ENCODE results near the gene NT5DC3. TPM values are rescaled to one million over a fixed set of nuclear protein-coding genes. Genes with fewer than 3 reads are reported as not detected.
A peak's percentile ranks its signal among the peaks of the same experiment; 100 is the strongest.

The NT5DC3 gene
- polyA plus RNA-seq, 2 of the 4 experiments (the other 2 are of a cell fraction): 5.2 to 5.6 TPM

- CTCF ChIA-PET: no interaction called here
- Histone ChIP-seq H3K4me2 (no peak overlapping the region), H3K9me3 (peaks cover 9% of the 10 kb centered on the region), H3K4me3 (no peak overlapping the region), H3K27ac (no peak overlapping the region), H3K4me1 (peaks cover 16% of the 10 kb centered on the region; the same call in 1 of the 3 replicates)
- POLR2A ChIA-PET: no interaction called here
- no peak for DNase-seq (ENCODE audit: low read depth in 1 of 2, low spot score in 1 of 2)
- TF ChIP-seq NPAS2 (CRISPR knock-in tag; IDR thresholded peaks at IDR 0.05; ENCODE audit: borderline replicate concordance) (no peak), RNF2 (IDR thresholded peaks at IDR 0.05; ENCODE audit: borderline replicate concordance, low read depth) (no peak), RAD21 (conservative IDR thresholded peaks at IDR 0.05 in 1 of 2, IDR thresholded peaks at IDR 0.05 in 1 of 2) (no peak), HOXA7 (CRISPR knock-in tag; IDR thresholded peaks at IDR 0.05) (no peak), POLR2AphosphoS2 (conservative IDR thresholded peaks at IDR 0.05; ENCODE audit: low read length) (no peak), E2F6 (IDR thresholded peaks at IDR 0.05; ENCODE audit: borderline replicate concordance, low read depth) (no peak), USF2 (IDR thresholded peaks at IDR 0.05) (no peak), CEBPB (IDR thresholded peaks at IDR 0.05) (no peak), ZNF302 (CRISPR knock-in tag; IDR thresholded peaks at IDR 0.05) (no peak), CHD2 (IDR thresholded peaks at IDR 0.05; ENCODE audit: low read length, partially characterized antibody) (no peak)
- WGBS (ENCODE audit: missing lambda C conversion rate): 90% methylated on average over 2 of the region's 2 CpGs
- no peak for ATAC-seq
- FAIRE-seq: no peak
Observed at GRCh38 chr12:103817791-103818190, 23.2 kb downstream of the NT5DC3 start.

- POLR2A ChIA-PET: interaction anchor here (0.7 kb wide), 2 partner anchors 190 to 230 kb away, joined by 4 to 6 read pairs; no protein-coding TSS in a partner anchor
- CTCF ChIA-PET: no interaction called here
Observed at GRCh38 chr12:103816663-103817062, 24.4 kb downstream of the NT5DC3 start.

GRCh38 chr12:103814436-103814835, 26.6 kb downstream of the NT5DC3 start:
- H3K27ac ChIP-seq: no peak overlapping the region
- WGBS (ENCODE audit: missing lambda C conversion rate): 76% methylated on average over 3 of the region's 3 CpGs

More at GRCh38 chr12:103816663-103817062, 24.4 kb downstream of the NT5DC3 start:
- Histone ChIP-seq H3K4me1 (peaks cover 16% of the 10 kb centered on the region; the same call in 1 of the 3 replicates), H3K4me2 (0 out of 3 replicates have a peak overlapping the region, but pooled peaks have one; percentile 6), H3K4me3 (no peak overlapping the region), H3K9me3 (peaks cover 9% of the 10 kb centered on the region), H3K27ac (no peak overlapping the region)
- no peak for TF ChIP-seq POLR2A (IDR thresholded peaks at IDR 0.05; ENCODE audit: low read length)
- TF ChIP-seq FOSL2 (IDR thresholded peaks at IDR 0.05): no peak
- TF ChIP-seq FOSL2 (CRISPR knock-in tag; IDR thresholded peaks at IDR 0.05): no peak
- ATAC-seq: no peak
- no peak for DNase-seq (ENCODE audit: low read depth in 1 of 2, low spot score in 1 of 2)
- 90% methylated on average over 1 of the region's 1 CpG for WGBS (ENCODE audit: missing lambda C conversion rate)
- FAIRE-seq: no peak

GRCh38 chr12:103813949-103814348, 27.1 kb downstream of the NT5DC3 start:
- WGBS (ENCODE audit: missing lambda C conversion rate): 80% methylated on average over 4 of the region's 4 CpGs
- no peak overlapping the region for H3K4me2 ChIP-seq
- no peaks in the 10 kb centered on the region for H3K9me3 ChIP-seq
- FAIRE-seq (no peak), ATAC-seq (peak in 1 of 2 experiments; percentile 39; a peak in 1 of 6 replicates), DNase-seq (ENCODE audit: low read depth in 1 of 2, low spot score in 1 of 2) (no peak)
- TF ChIP-seq HOXA7 (CRISPR knock-in tag; IDR thresholded peaks at IDR 0.05): no peak
- TF ChIP-seq RNF2 (IDR thresholded peaks at IDR 0.05; ENCODE audit: borderline replicate concordance, low read depth): no peak
- TF ChIP-seq KDM5A (IDR thresholded peaks at IDR 0.05): no peak
- no peak for TF ChIP-seq CHD2 (IDR thresholded peaks at IDR 0.05; ENCODE audit: low read length, partially characterized antibody)
- no peak for TF ChIP-seq NFE2L2 (conservative IDR thresholded peaks at IDR 0.05; ENCODE audit: low read length)
- TF ChIP-seq ZSCAN20 (CRISPR knock-in tag; IDR thresholded peaks at IDR 0.05): no peak
- TF ChIP-seq HES2 (IDR thresholded peaks at IDR 0.05): no peak
- TF ChIP-seq HDAC2 (IDR thresholded peaks at IDR 0.05): no peak
- TF ChIP-seq RFX5 (IDR thresholded peaks at IDR 0.05): no peak
- H3K27ac ChIP-seq: no peak overlapping the region
- POLR2A ChIA-PET: no interaction called here
- CTCF ChIA-PET: interaction anchor here (1.2 to 1.4 kb wide), 2 partner anchors 18 to 188 kb away, joined by 3 to 4 read pairs; no protein-coding TSS in a partner anchor
- H3K4me3 ChIP-seq: no peak overlapping the region
- H3K4me1 ChIP-seq: peaks cover 16% of the 10 kb centered on the region; the same call in 1 of the 3 replicates

More at GRCh38 chr12:103814436-103814835, 26.6 kb downstream of the NT5DC3 start:
- no peak overlapping the region for H3K4me3 ChIP-seq
- ChIA-PET POLR2A (no interaction called here), CTCF (interaction anchor here (1.2 kb wide), 1 partner anchor 188 kb away, joined by 3 read pairs; no protein-coding TSS in a partner anchor)
- peaks cover 16% of the 10 kb centered on the region; the same call in 1 of the 3 replicates for H3K4me1 ChIP-seq
- FAIRE-seq (no peak), DNase-seq (ENCODE audit: low read depth in 1 of 2, low spot score in 1 of 2) (no peak), ATAC-seq (no peak)
- H3K4me2 ChIP-seq: no peak overlapping the region
- H3K9me3 ChIP-seq: no peaks in the 10 kb centered on the region
- TF ChIP-seq MAFK (IDR thresholded peaks at IDR 0.05; ENCODE audit: partially characterized antibody) (peak; percentile 85), HOXB13 (CRISPR knock-in tag; IDR thresholded peaks at IDR 0.05; ENCODE audit: low read depth) (no peak), RARB (CRISPR knock-in tag; IDR thresholded peaks at IDR 0.05) (no peak)
